Ammon's horn (tissue), 1 donor: Measurements from ENCODE around the gene SKOR2.
"Not testable (repeated sequence)": the region's sequence is repeated elsewhere in the genome, so short reads cannot be mapped to it uniquely, and the experiment has no call there.

Source experiments
- DNase-seq: peaks from one replicate; pipeline ENCODE4 v3.0.0-alpha.2; 2016; ENCODE audit warnings: low spot score

SKOR2 gene

GRCh38 chr18:47203626-47204464 lies 47.6 kb downstream of the SKOR2 start:
- no peak for DNase-seq

GRCh38 chr18:47195961-47196360 lies 55.5 kb downstream of the SKOR2 start:
- DNase-seq: not testable (repeated sequence)

- no peak for DNase-seq
Observed at GRCh38 chr18:47191961-47192360, 59.5 kb downstream of the SKOR2 start.

- no peak for DNase-seq
Observed at GRCh38 chr18:47187721-47188120, 63.7 kb downstream of the SKOR2 start.

GRCh38 chr18:47184419-47185050 lies 66.9 kb downstream of the SKOR2 start:
- no peak for DNase-seq

GRCh38 chr18:47182156-47182555 lies 69.3 kb downstream of the SKOR2 start:
- DNase-seq: not testable (repeated sequence)

- no peak for DNase-seq
Observed at GRCh38 chr18:47180765-47181164, 70.7 kb downstream of the SKOR2 start.

GRCh38 chr18:47179520-47179919 lies 71.9 kb downstream of the SKOR2 start:
- DNase-seq: no peak

GRCh38 chr18:47175898-47176575 lies 75.4 kb downstream of the SKOR2 start, which contains the start of gene IER3IP1:
TSS of gene IER3IP1 (minus strand) at chr18:47176364. CDS start at chr18:47176277, 87 bp downstream.
- DNase-seq: peak; percentile 91

GRCh38 chr18:47175283-47175897 lies 76.1 kb downstream of the SKOR2 start:
- DNase-seq: no peak

GRCh38 chr18:47174545-47175116 lies 76.8 kb downstream of the SKOR2 start:
- DNase-seq: no peak

GRCh38 chr18:47172476-47172875 lies 79.0 kb downstream of the SKOR2 start:
- DNase-seq: no peak

- no peak for DNase-seq
Observed at GRCh38 chr18:47168913-47169312, 82.5 kb downstream of the SKOR2 start.

GRCh38 chr18:47168509-47168908 lies 83.0 kb downstream of the SKOR2 start:
- DNase-seq: no peak

- no peak for DNase-seq
Observed at GRCh38 chr18:47166294-47166693, 85.2 kb downstream of the SKOR2 start.

- no peak for DNase-seq
Observed at GRCh38 chr18:47163241-47163640, 88.2 kb downstream of the SKOR2 start.

GRCh38 chr18:47160256-47160655 lies 91.2 kb downstream of the SKOR2 start:
- DNase-seq: no peak

- not testable (repeated sequence) for DNase-seq
Observed at GRCh38 chr18:47158404-47158803, 93.1 kb downstream of the SKOR2 start.
